Measurements from ENCODE around the gene EIF2S2.

EIF2S2 gene

DNA sequence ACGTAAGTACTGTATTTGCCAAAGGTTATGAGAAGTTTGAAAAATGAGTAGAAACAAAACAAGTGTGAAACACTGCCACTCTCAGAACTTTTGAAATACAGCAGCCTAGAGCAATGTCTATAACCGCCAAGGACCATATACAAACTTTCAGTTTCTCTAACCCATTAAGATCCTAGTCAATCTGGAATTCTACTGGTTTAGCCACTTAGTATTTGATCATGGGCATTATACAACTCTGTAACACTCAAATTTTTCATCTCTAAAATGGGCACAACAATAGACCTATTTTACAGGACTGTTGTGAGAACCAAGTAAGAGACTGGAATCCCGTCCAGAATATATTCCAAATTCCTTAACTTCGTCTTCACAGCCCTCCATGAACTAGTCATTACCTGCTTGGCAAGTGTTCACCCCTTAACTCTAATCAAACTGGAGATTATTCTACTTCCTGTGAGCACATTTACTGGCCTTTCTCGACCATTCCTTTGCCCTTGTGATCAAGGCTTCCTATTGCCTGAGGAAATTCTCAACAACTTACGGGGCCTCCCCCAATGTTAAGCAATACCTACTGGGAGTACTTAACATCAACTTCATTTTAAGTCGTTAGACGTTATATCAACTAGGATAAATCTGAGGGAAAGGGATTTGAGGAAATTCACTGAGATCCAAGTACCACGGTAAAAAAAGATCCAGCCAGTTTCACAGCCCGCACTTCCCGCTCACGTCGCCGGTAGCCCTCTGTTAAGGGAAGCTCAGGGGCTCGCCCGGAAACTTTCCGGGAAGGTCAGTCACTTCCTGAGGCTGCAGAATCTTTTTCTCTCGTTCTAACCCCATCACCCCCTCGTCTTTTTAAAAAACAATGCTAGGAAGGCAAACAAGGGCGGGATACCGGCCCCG lies 1.1 kb downstream of the EIF2S2 start:
- Histone ChIP-seq H3K27ac (replicated peaks) (peak overlapping the region; percentile 93), H3K27me3 (ENCODE audit: insufficient read depth, poor library complexity, severe bottlenecking) (no peaks in the 10 kb centered on the region), H3K4me3 (replicated peaks; ENCODE audit: insufficient read depth, low read length) (peak overlapping the region; percentile 89)
- TF ChIP-seq GABPA (IDR thresholded peaks at IDR 0.05; ENCODE audit: low read depth): no peak
- TF ChIP-seq SPI1 (IDR thresholded peaks at IDR 0.05; ENCODE audit: borderline replicate concordance, low read depth): peak; percentile 38; the same call in 1 of the 2 replicates
- DNase-seq (ENCODE audit: low read depth in 1 of 2, low spot score in 1 of 2): peak in 1 of 2 experiments; percentile 55

DNA sequence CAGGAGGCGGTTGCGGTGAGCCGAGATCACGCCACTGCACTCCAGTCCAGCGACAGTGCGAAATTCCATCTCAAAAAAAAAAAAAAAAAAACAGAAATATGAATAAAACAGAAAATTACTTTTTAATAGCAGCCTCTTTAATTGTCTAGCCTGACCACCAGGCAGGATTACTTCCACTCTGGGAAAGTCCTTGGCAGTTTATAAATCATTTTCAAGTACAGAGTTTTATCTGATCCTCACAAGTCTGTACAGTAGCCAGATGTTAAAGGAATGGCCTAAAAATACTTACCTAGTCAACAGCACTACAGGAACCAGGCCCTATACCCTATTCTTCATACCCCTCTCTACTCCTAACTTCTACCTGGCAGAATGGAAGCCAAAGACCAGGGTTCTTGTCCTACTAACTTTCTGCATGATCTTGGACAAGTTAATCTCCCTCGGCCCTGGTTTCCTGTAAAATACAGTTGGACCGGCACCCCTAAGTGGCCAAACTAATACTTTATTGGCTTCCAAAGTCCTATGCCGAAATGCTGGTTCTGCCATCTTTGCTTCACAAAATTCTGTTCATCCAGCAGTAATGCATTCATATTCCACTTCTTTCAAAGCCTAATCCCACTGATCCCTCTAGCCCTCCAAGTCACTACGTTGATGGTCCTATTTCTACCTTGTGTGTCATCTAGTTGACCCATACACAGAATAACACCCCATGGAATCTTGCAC lies 1.9 kb downstream of the EIF2S2 start:
- H3K27me3 ChIP-seq (ENCODE audit: insufficient read depth, poor library complexity, severe bottlenecking): no peaks in the 10 kb centered on the region
- H3K27ac ChIP-seq (replicated peaks): peak overlapping the region; percentile 93
- peak overlapping the region; percentile 89 for H3K4me3 ChIP-seq (replicated peaks; ENCODE audit: insufficient read depth, low read length)
- TF ChIP-seq GABPA (IDR thresholded peaks at IDR 0.05; ENCODE audit: low read depth) (no peak), SPI1 (IDR thresholded peaks at IDR 0.05; ENCODE audit: borderline replicate concordance, low read depth) (no peak)
- DNase-seq (ENCODE audit: low read depth in 1 of 2, low spot score in 1 of 2): no peak

DNA sequence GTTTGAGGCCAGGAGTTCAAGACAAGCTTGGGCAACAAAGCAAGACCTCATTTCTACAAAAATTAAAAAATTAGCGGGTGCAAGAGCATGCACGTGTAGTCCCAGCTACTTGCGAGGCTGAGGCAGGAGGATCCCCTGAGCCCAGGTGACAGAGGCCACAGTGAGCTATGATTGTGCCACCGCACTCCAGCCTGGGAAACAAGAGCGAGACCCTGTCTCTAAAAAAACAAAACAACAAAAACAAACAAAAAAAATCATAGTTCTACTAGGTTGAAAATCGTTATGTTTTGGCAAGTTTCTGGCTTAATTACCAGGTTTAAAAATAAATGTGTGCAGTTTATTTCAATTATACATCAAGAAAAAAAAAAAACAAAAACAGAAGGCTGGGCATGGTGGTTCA lies 2.6 kb downstream of the EIF2S2 start:
- H3K27ac ChIP-seq (replicated peaks): no peak overlapping the region
- H3K27me3 ChIP-seq (ENCODE audit: insufficient read depth, poor library complexity, severe bottlenecking): no peaks in the 10 kb centered on the region
- H3K4me3 ChIP-seq (replicated peaks; ENCODE audit: insufficient read depth, low read length): no peak overlapping the region
- TF ChIP-seq POLR2AphosphoS5 (IDR thresholded peaks at IDR 0.05; ENCODE audit: low read depth) (no peak), GABPA (IDR thresholded peaks at IDR 0.05; ENCODE audit: low read depth) (no peak), SPI1 (IDR thresholded peaks at IDR 0.05; ENCODE audit: borderline replicate concordance, low read depth) (no peak)
- TF ChIP-seq, protein P1, sequence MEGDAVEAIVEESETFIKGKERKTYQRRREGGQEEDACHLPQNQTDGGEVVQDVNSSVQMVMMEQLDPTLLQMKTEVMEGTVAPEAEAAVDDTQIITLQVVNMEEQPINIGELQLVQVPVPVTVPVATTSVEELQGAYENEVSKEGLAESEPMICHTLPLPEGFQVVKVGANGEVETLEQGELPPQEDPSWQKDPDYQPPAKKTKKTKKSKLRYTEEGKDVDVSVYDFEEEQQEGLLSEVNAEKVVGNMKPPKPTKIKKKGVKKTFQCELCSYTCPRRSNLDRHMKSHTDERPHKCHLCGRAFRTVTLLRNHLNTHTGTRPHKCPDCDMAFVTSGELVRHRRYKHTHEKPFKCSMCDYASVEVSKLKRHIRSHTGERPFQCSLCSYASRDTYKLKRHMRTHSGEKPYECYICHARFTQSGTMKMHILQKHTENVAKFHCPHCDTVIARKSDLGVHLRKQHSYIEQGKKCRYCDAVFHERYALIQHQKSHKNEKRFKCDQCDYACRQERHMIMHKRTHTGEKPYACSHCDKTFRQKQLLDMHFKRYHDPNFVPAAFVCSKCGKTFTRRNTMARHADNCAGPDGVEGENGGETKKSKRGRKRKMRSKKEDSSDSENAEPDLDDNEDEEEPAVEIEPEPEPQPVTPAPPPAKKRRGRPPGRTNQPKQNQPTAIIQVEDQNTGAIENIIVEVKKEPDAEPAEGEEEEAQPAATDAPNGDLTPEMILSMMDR (IDR thresholded peaks at IDR 0.05; ENCODE audit: insufficient read depth, low read length): no peak
- TF ChIP-seq, protein P2, sequence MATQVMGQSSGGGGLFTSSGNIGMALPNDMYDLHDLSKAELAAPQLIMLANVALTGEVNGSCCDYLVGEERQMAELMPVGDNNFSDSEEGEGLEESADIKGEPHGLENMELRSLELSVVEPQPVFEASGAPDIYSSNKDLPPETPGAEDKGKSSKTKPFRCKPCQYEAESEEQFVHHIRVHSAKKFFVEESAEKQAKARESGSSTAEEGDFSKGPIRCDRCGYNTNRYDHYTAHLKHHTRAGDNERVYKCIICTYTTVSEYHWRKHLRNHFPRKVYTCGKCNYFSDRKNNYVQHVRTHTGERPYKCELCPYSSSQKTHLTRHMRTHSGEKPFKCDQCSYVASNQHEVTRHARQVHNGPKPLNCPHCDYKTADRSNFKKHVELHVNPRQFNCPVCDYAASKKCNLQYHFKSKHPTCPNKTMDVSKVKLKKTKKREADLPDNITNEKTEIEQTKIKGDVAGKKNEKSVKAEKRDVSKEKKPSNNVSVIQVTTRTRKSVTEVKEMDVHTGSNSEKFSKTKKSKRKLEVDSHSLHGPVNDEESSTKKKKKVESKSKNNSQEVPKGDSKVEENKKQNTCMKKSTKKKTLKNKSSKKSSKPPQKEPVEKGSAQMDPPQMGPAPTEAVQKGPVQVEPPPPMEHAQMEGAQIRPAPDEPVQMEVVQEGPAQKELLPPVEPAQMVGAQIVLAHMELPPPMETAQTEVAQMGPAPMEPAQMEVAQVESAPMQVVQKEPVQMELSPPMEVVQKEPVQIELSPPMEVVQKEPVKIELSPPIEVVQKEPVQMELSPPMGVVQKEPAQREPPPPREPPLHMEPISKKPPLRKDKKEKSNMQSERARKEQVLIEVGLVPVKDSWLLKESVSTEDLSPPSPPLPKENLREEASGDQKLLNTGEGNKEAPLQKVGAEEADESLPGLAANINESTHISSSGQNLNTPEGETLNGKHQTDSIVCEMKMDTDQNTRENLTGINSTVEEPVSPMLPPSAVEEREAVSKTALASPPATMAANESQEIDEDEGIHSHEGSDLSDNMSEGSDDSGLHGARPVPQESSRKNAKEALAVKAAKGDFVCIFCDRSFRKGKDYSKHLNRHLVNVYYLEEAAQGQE (IDR thresholded peaks at IDR 0.05; ENCODE audit: insufficient replicate concordance, low read depth): no peak
- no peak for DNase-seq (ENCODE audit: low read depth in 1 of 2, low spot score in 1 of 2)

DNA sequence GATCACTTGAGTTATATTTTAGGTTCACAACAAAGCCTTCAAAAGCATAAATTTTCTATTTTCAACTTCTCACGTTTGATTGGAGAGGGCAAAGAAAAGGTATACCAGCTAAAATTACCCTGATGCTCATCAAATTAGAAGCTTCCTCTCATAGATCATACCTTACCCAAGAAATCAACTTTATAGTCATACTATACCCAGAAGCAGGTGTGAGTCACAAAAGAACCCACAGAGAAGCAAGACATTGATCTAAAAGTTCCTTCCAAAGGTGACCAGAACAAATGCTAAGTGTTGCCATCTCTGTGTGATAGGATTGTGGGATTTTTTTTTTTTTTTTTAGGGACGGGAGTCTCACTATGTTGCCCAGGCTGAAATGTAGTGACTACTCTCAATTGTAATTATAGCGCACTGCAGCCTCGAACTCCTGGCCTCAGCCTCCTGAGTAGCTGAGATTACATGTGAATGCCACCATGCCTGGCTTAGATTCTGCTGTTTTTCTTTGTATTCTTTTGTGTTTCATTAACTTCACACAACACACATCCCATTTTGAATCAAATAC lies 3.3 kb downstream of the EIF2S2 start:
- H3K4me3 ChIP-seq (replicated peaks; ENCODE audit: insufficient read depth, low read length): no peak overlapping the region
- H3K27me3 ChIP-seq (ENCODE audit: insufficient read depth, poor library complexity, severe bottlenecking): no peaks in the 10 kb centered on the region
- TF ChIP-seq GABPA (IDR thresholded peaks at IDR 0.05; ENCODE audit: low read depth) (no peak), SPI1 (IDR thresholded peaks at IDR 0.05; ENCODE audit: borderline replicate concordance, low read depth) (no peak), POLR2AphosphoS5 (IDR thresholded peaks at IDR 0.05; ENCODE audit: low read depth) (no peak)
- TF ChIP-seq, protein P2 (IDR thresholded peaks at IDR 0.05; ENCODE audit: insufficient replicate concordance, low read depth): no peak
- TF ChIP-seq, protein P1 (IDR thresholded peaks at IDR 0.05; ENCODE audit: insufficient read depth, low read length): no peak
- no peak overlapping the region for H3K27ac ChIP-seq (replicated peaks)
- DNase-seq (ENCODE audit: low read depth in 1 of 2, low spot score in 1 of 2): no peak
